C4-2B (cell line): ENCODE data around the gene P4HTM.

Source experiments
- CTCF ChIP-seq: fragments of 450-650 bp; conservative IDR thresholded peaks from 2 replicates; pipeline ENCODE4 v1.5.1; 2017; ENCODE audit warnings: mild to moderate bottlenecking
- ZFX ChIP-seq: fragments of 450-650 bp; IDR thresholded peaks from 2 replicates; pipeline ENCODE4 v1.6.1; 2017

DNA sequence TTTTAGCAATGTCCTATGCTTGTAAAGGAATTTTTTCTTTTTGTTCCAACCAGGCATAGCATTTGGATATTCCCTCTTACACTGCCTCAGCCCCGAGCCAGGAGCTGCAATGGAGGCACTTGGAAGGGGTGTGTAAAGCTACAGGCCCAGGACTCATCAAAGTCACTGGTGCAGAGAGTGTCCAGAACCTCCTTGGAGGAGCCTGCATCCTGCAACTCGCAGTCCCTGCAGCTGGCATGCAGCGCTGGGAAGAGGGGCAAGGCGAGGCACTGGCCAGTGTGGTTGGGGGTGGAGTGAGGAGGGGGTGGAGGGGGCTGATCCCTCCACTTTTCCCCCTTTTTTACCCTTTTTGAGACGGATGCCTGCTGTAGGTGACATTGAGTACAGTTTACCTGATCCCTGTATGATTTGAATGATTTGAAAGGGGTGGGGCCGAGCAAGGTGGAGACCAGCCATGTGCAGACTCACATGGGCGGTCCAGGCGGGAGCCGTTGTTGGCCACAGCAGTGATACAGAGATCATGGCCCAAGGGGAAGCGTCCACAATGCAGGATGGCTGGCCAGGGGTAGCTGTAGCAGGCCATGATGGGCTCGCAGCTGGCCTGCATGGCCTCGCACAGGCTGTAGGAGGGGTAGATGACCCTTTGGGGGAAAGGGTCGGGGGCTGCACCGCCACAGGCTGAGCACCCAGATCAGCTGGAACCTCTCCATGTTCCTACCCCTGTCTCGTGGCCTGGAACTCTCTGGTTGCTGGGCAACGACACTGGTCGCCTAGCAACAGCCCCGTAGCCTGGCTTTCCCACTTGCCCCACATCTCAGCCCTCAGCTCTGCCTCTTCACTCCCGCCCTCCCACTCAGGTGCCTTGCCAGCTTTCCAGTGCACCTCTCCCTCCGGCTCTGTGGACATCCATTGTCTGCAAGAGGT, 7.9 kb downstream of the P4HTM start:
- TF ChIP-seq CTCF (no peak), ZFX (no peak)
